ENCODE measurements around the gene OSTM1. TPM values are rescaled to one million over a fixed set of nuclear protein-coding genes. Genes with fewer than 3 reads are reported as not detected.

Gene OSTM1
- total and polyA plus RNA-seq, 8 donors, result 6.2 to 19.2 (median 12.4) TPM

GRCh38 chr6:108074057-108074358 lies 533 bp downstream of the OSTM1 start:
- Histone ChIP-seq H3K4me1 (peaks cover 3 to 8% (median 6%) of the 10 kb centered on the region in 3 donors), H3K4me3 (peak overlapping the region; percentile 95 to 99 (median 98)), H3K27me3 (no peaks in the 10 kb centered on the region), H3K27ac (peak overlapping the region in 2 of 4 donors; percentile 72 to 85), H3K36me3 (no peaks in the 10 kb centered on the region), H3K9me3 (no peaks in the 10 kb centered on the region)
- DNase-seq (peak in 1 of 6 donors; percentile 41), ATAC-seq (peak; percentile 57 to 66 (median 62)), FAIRE-seq (no peak)
- WGBS, 2 donors, result 0 to 1% methylated on average over 12 of the region's 12 CpGs
- intact Hi-C loops (cut with DNase I), result no loop called here
- TF ChIP-seq CTCF (IDR thresholded peaks at IDR 0.05), result no peak

- 81 to 97% methylated on average over 3 of the region's 3 CpGs for WGBS, 2 donors
- H3K27ac ChIP-seq, result no peak overlapping the region
- FAIRE-seq, result no peak
- TF ChIP-seq CTCF (IDR thresholded peaks at IDR 0.05), result no peak
- intact Hi-C loops (cut with DNase I), result no loop called here
- no peaks in the 10 kb centered on the region for H3K36me3 ChIP-seq
- no peak overlapping the region for H3K4me3 ChIP-seq
- no peak for DNase-seq
- H3K4me1 ChIP-seq, result peaks cover 3 to 8% (median 6%) of the 10 kb centered on the region in 3 donors
- no peak for ATAC-seq
- H3K9me3 ChIP-seq, result no peaks in the 10 kb centered on the region
- no peaks in the 10 kb centered on the region for H3K27me3 ChIP-seq
Measured at GRCh38 chr6:108071736-108072276, 2.7 kb downstream of the OSTM1 start.

GRCh38 chr6:108068618-108069017 lies 5.9 kb downstream of the OSTM1 start:
- no peak for TF ChIP-seq CTCF (IDR thresholded peaks at IDR 0.05)
- no peak for FAIRE-seq
- WGBS, 2 donors, result 77% methylated on average over 2 of the region's 2 CpGs
- ATAC-seq, result no peak
- Histone ChIP-seq H3K36me3 (no peaks in the 10 kb centered on the region), H3K4me1 (peaks cover 0 to 4% (median 3%) of the 10 kb centered on the region in 3 donors), H3K4me3 (no peak overlapping the region), H3K27ac (no peak overlapping the region), H3K9me3 (no peaks in the 10 kb centered on the region), H3K27me3 (no peaks in the 10 kb centered on the region)
- intact Hi-C loops (cut with DNase I), result no loop called here
- no peak for DNase-seq

GRCh38 chr6:108068182-108068581 lies 6.4 kb downstream of the OSTM1 start:
- Histone ChIP-seq H3K4me3 (no peak overlapping the region), H3K27me3 (no peaks in the 10 kb centered on the region), H3K9me3 (no peaks in the 10 kb centered on the region), H3K4me1 (peaks cover 0 to 2% (median 1%) of the 10 kb centered on the region in 3 donors), H3K27ac (no peak overlapping the region), H3K36me3 (no peaks in the 10 kb centered on the region)
- no peak for DNase-seq
- intact Hi-C loops (cut with DNase I), result no loop called here
- FAIRE-seq, result no peak
- no peak for TF ChIP-seq CTCF (IDR thresholded peaks at IDR 0.05)
- no peak for ATAC-seq
- WGBS, 2 donors, result 67 to 68% methylated on average over 3 of the region's 3 CpGs

GRCh38 chr6:108052706-108053105 lies 21.8 kb downstream of the OSTM1 start:
- no peak for ATAC-seq
- no peak for FAIRE-seq
- WGBS, 2 donors, result 94 to 97% methylated on average over 2 of the region's 2 CpGs
- DNase-seq, result no peak
- Histone ChIP-seq H3K4me3 (no peak overlapping the region), H3K4me1 (no peaks in the 10 kb centered on the region), H3K27ac (no peak overlapping the region), H3K27me3 (no peaks in the 10 kb centered on the region), H3K9me3 (no peaks in the 10 kb centered on the region), H3K36me3 (no peaks in the 10 kb centered on the region)
- TF ChIP-seq CTCF (IDR thresholded peaks at IDR 0.05), result no peak
- intact Hi-C loops (cut with DNase I), result no loop called here
